Natural killer cell (primary cell): ENCODE data around the gene RASSF3. TPM values are rescaled to one million over a fixed set of nuclear protein-coding genes. Genes with fewer than 3 reads are reported as not detected.

Experiments used
- ATAC-seq, 3 donors: fragments of 150-1000 bp in 2 of 3; fragments of 200-7000 bp in 1 of 3; cut with Tn5 transposase; 1 replicate in 1 of 3; 2 replicates in 2 of 3; pipeline ENCODE4 v1.10.0; 2021; ENCODE audit warnings: mild to moderate bottlenecking in 2 of 3, moderate library complexity in 2 of 3
- DNase-seq, 2 donors: peaks; one replicate each; pipeline versions ENCODE4 v3.0.0 to v3.0.0-alpha.2; 2013 to 2021; ENCODE audit warnings: mixed read lengths in 1 of 2
- H3K27ac ChIP-seq: one replicate; pipeline ENCODE4 v1.5.1; 2013; ENCODE audit warnings: mild to moderate bottlenecking, low read length
- H3K27me3 ChIP-seq: one replicate; pipeline ENCODE4 v1.6.1; 2013; ENCODE audit warnings: low read length; ENCODE audit not compliant: control insufficient read depth, insufficient read depth
- H3K36me3 ChIP-seq: one replicate; pipeline ENCODE4 v1.6.1; 2013; ENCODE audit warnings: low read length; ENCODE audit not compliant: control insufficient read depth, insufficient read depth
- H3K4me1 ChIP-seq: one replicate; pipeline ENCODE4 v1.6.1; 2013; ENCODE audit warnings: low read length; ENCODE audit not compliant: control insufficient read depth, insufficient read depth
- H3K4me3 ChIP-seq: one replicate; pipeline ENCODE4 v1.5.1; 2013; ENCODE audit warnings: low read length
- H3K9me3 ChIP-seq: one replicate; pipeline ENCODE4 v1.6.1; 2013; ENCODE audit warnings: low read length; ENCODE audit not compliant: control insufficient read depth, insufficient read depth
- H3K27ac Mint-ChIP-seq, 2 donors: one replicate each; pipeline ENCODE4 v1.8.0; 2022; ENCODE audit warnings: mild to moderate bottlenecking in 2 of 2, mixed read lengths in 2 of 2, moderate library complexity in 1 of 2
- H3K27me3 Mint-ChIP-seq, 2 donors: one replicate each; pipeline ENCODE4 v1.8.0; 2022; ENCODE audit warnings: low read depth in 2 of 2, mixed read lengths in 2 of 2
- H3K36me3 Mint-ChIP-seq: one replicate; pipeline ENCODE4 v1.8.0; 2022; ENCODE audit warnings: mixed read lengths
- H3K4me1 Mint-ChIP-seq, 2 donors: one replicate each; pipeline ENCODE4 v1.8.0; 2022; ENCODE audit warnings: mixed read lengths in 2 of 2
- H3K4me3 Mint-ChIP-seq: one replicate; pipeline ENCODE4 v1.8.0; 2022; ENCODE audit warnings: mild to moderate bottlenecking, moderate library complexity, mixed read lengths
- H3K9me3 Mint-ChIP-seq, 2 donors: one replicate each; pipeline ENCODE4 v1.8.0; 2022; ENCODE audit warnings: mixed read lengths in 2 of 2
- CTCF ChIP-seq: fragments of 200-600 bp; IDR thresholded peaks from one replicate; pipeline ENCODE4 v1.8.0; 2022; ENCODE audit warnings: antibody characterized with exemption
- WGBS: methylation state at CpG from one replicate; pipeline ENCODE4 v1.1.7; 2013; ENCODE audit warnings: missing lambda C conversion rate; ENCODE audit not compliant: insufficient coverage; 5-methylcytosine and 5-hydroxymethylcytosine counted together
- intact Hi-C: fragments of 100-400 bp; cut with micrococcal nuclease; formaldehyde crosslinking; loops from one replicate; pipeline ENCODE4 v1.14.2; 2022
- total RNA-seq, 4 donors: library from RNA; stranded (reverse); fragments of 120-200 nt in 1 of 4; gene quantifications; one replicate each; pipeline versions ENCODE4 v1.2.3 to v1.2.4, GENCODE V29; 2013 to 2022

The RASSF3 gene
- total RNA-seq, 3 donors from 2014 or later (not counting 1 experiment from before 2014, with no cell fraction given), result 63.4 to 105 (median 80.5) TPM

DNA sequence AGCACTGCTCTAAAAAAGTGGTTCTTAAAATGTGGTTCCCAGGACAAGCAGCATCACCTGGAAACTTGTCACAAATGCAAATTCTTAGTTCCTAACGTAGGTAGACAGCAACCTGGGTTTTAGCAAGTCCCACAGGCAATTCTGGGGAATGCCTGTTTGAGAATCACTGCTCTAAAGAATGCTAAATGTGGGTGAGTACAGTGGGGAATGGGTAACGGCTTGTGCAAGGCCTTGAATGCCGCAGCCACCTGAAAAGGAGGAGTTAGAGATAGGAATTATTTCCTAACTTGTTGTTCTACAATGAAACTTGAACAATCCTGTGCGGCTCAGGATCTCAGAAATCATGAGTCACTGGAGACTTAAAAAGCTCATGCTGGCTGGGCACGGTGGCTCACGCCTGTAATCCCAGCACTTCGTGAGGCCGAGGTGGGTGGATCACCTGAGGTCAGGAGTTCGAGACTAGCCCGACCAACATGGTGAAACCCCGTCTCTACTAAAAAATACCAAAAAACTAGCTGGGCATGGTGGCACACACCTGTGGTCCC is 114.0 kb downstream of the RASSF3 start:
- intact Hi-C loops, result no loop called here

DNA sequence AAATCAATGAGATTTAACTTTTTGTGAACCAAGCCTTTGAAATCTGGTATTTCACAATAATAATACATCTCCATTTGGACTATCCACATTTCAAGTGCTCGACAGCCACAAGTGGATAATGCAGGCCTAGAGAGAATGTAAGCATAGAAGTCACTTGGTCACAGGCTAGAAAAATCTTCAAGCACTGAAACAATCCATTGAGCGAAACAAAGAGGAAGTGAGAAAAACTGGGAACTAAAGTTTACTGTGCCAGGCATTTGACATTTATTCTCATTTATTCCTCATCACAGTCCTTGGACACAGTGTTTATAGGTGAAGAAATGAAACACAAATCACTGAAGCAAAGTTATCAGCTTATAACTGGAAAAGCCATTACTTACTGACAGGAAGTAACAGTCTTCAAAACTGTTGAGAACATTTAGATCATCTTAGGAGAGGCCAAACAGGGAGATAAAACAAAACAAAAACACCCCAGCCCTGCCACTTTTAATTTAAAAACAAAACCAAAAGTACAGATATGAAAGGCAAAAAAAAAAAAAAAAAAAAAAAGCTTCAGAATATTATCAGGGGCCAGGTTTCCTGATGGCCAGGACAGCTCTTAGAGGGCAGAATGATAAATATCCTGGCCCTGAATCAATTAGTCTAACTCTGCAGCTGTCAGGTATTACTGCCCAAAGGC is 119.8 kb downstream of the RASSF3 start:
- Histone ChIP-seq H3K4me1 (peaks cover 16% of the 10 kb centered on the region), H3K9me3 (no peaks in the 10 kb centered on the region), H3K4me3 (peak overlapping the region; percentile 6), H3K36me3 (peaks cover 21% of the 10 kb centered on the region), H3K27me3 (no peaks in the 10 kb centered on the region), H3K27ac (peak overlapping the region; percentile 95)
- TF ChIP-seq CTCF, result no peak
- Mint-ChIP-seq H3K36me3 (no peaks in the 10 kb centered on the region), H3K4me1 (peaks cover 26 to 27% of the 10 kb centered on the region in 2 donors), H3K4me3 (peak overlapping the region; percentile 84), H3K27ac (peak overlapping the region; percentile 95 to 98), H3K27me3 (no peaks in the 10 kb centered on the region), H3K9me3 (no peaks in the 10 kb centered on the region)
- no CpG with 5 or more reads among the region's 2 CpGs for WGBS
- intact Hi-C loops, result loop anchor here (1.0 kb wide), 1 partner anchor 16 kb away; no protein-coding TSS in a partner anchor
- DNase-seq (peak in 1 of 2 donors; percentile 36), ATAC-seq (peak; percentile 82 to 85 (median 83))

More for the DNA sequence above, 114.0 kb downstream of the RASSF3 start:
- ATAC-seq, result no peak
- peaks cover 15 to 22% of the 10 kb centered on the region in 2 donors for H3K4me1 Mint-ChIP-seq
- no peak for TF ChIP-seq CTCF
- H3K36me3 Mint-ChIP-seq, result peaks cover 12% of the 10 kb centered on the region
- no peak overlapping the region for H3K4me3 ChIP-seq
- H3K27ac Mint-ChIP-seq, result peak overlapping the region; percentile 76 to 79
- 96% methylated on average over 11 of the region's 11 CpGs for WGBS
- no peak overlapping the region for H3K4me3 Mint-ChIP-seq
- H3K27me3 Mint-ChIP-seq, result no peaks in the 10 kb centered on the region
- H3K36me3 ChIP-seq, result peaks cover 42% of the 10 kb centered on the region
- peaks cover 10% of the 10 kb centered on the region for H3K4me1 ChIP-seq
- peak overlapping the region; percentile 38 for H3K27ac ChIP-seq
- DNase-seq, result no peak
- no peaks in the 10 kb centered on the region for H3K9me3 ChIP-seq
- H3K9me3 Mint-ChIP-seq, result no peaks in the 10 kb centered on the region
- H3K27me3 ChIP-seq, result no peaks in the 10 kb centered on the region

DNA sequence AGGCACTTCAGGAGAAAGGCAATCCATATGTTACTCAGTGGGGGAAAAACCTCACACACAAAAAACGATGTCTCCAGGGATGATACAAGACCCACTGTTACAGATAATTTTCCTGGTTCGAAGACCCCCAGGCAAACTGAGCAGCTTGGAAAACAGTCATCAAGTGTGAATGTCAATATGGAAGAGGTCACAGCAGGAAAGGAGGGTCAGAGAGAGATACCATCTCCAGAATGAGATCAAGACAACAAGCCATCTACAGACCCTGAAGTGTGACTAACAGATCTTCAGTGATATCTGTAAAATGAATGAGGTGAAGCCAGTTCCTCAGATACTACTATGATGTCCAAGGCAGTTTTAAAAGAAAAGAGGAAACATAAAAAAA is 120.3 kb downstream of the RASSF3 start:
- DNase-seq (no peak), ATAC-seq (peak; percentile 49 to 84 (median 58))
- Histone ChIP-seq H3K27me3 (no peaks in the 10 kb centered on the region), H3K27ac (peak overlapping the region; percentile 95), H3K4me3 (peak overlapping the region; percentile 6), H3K36me3 (peaks cover 24% of the 10 kb centered on the region), H3K4me1 (peaks cover 16% of the 10 kb centered on the region), H3K9me3 (no peaks in the 10 kb centered on the region)
- Mint-ChIP-seq H3K27me3 (no peaks in the 10 kb centered on the region), H3K9me3 (no peaks in the 10 kb centered on the region), H3K27ac (peak overlapping the region; percentile 95 to 98), H3K36me3 (no peaks in the 10 kb centered on the region), H3K4me1 (peaks cover 26 to 27% of the 10 kb centered on the region in 2 donors), H3K4me3 (peak overlapping the region; percentile 84)
- no peak for TF ChIP-seq CTCF
- WGBS, result 100% methylated on average over 1 of the region's 2 CpGs
- intact Hi-C loops, result loop anchor here (1.0 kb wide), 1 partner anchor 16 kb away; no protein-coding TSS in a partner anchor
